ENCODE data around the gene POLR1F. TPM values are rescaled to one million over a fixed set of nuclear protein-coding genes. Genes with fewer than 3 reads are reported as not detected.

The POLR1F gene
- total RNA-seq: 10 to 100 TPM; 38.7 to 43.4 (median 38.9) TPM

DNA sequence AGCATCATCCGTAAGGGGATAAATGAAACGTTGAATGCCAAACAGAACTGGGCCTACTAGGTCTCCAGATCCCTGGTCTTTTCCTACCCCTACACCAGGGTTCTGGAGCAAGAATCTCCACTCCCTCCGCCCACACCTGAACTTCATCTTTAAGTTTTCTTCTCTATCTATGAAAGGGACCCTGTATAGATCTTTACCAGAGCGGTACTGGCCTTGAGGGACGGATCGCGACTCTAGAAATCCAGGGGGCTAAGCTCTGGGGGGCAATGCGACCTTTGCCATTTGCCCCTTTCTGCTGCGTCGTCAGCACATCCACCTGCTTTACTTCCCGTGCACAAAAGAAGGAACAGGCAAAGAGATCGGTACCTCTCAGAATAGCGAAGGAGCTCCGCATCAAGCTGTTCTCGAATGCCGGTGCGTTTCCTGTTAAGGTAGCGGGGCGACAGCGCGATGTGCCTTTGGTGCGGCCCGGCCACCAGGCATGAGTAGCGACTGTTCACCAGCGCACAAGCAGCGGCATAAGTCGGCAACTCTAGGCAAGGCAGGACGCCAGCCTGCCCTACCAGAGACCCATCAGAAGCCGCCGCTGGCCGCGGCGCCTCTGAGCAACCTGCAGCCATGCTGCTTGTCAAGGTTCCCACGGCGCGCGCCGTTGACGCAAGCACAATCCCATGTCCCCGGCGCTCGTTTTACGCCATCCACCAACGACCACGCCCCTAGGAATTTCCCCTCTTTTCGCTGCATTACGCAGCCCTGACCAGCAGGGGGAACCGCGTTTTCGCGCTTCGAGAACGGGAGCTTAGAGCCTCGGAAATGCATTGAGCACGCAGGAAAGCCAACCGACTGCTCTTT, at the start of gene POLR1F:
Gene POLR1F (minus strand): TSS at position 641 of the 852 bp plus-strand sequence. CDS start 21 bp downstream, at position 620.
- peaks cover 49% of the 10 kb centered on the region for H3K4me1 Mint-ChIP-seq (ENCODE audit: low read depth)
- peak; percentile 98 to 99 for ATAC-seq
- peaks cover 3% of the 10 kb centered on the region for H3K36me3 Mint-ChIP-seq (ENCODE audit: insufficient read depth)
- no peaks in the 10 kb centered on the region for H3K9me3 Mint-ChIP-seq
- peak; percentile 91 for DNase-seq
- H3K27me3 Mint-ChIP-seq (ENCODE audit: low read depth): no peaks in the 10 kb centered on the region
- peak within 1 kb of the TSS; percentile 94 for H3K4me3 Mint-ChIP-seq

DNA sequence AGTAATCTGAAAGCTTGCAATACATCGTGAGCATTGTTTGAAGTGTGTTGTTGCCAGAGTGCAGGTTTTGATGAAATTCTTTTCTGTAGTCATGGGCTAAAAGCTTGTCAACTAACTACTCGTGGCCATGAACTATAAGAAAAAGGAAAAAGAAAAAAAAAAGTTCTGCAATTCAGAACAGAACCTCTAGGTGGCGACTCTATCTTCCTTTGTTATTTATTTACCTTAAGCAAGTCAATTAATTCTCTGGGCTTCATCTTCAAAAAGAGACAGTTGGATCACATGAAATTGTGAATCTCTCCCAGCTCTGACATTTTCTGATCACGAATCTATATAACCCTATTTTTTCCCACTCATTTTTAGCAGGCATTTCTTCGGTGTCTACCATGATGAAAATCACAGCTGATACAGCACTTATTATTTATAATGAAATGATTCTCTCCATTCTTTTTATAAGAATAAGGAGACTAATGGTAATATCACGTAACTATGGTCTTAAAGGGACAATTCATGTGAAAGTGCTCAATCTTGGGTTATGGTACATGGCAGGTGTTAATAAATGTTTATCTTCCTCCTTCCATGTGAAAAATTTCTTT, 45.8 kb upstream of the POLR1F start:
- H3K36me3 Mint-ChIP-seq (ENCODE audit: insufficient read depth): no peaks in the 10 kb centered on the region
- no peaks in the 10 kb centered on the region for H3K9me3 Mint-ChIP-seq
- no peaks in the 10 kb centered on the region for H3K27me3 Mint-ChIP-seq (ENCODE audit: low read depth)
- no peak for DNase-seq
- H3K4me3 Mint-ChIP-seq: no peak overlapping the region
- ATAC-seq: no peak
- H3K4me1 Mint-ChIP-seq (ENCODE audit: low read depth): no peaks in the 10 kb centered on the region

DNA sequence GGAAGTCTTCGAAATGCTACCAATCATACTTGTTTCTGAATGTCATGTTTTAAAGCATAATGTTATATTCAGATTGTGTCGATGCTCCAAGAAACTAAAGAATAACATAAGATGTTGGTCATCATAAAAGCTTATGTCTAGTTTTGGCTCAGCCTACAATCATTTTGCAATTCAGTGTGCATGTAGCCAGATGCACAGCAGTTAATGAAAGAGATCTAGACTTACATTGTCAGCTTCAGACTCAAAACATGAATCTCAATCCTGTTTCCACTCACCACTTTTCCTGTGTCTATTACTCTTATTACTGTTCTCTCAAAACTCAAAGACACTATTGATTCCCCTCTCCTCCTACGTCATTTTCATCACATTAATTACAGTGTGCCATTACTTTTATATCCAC, 43.2 kb upstream of the POLR1F start:
- ATAC-seq (no peak), DNase-seq (no peak)
- Mint-ChIP-seq H3K4me3 (no peak overlapping the region), H3K9me3 (no peaks in the 10 kb centered on the region), H3K36me3 (ENCODE audit: insufficient read depth) (no peaks in the 10 kb centered on the region), H3K4me1 (ENCODE audit: low read depth) (no peaks in the 10 kb centered on the region), H3K27me3 (ENCODE audit: low read depth) (peaks cover 3% of the 10 kb centered on the region)

- Mint-ChIP-seq H3K4me3 (no peak overlapping the region), H3K27me3 (ENCODE audit: low read depth) (peaks cover 7% of the 10 kb centered on the region), H3K9me3 (no peaks in the 10 kb centered on the region), H3K36me3 (ENCODE audit: insufficient read depth) (no peaks in the 10 kb centered on the region), H3K4me1 (ENCODE audit: low read depth) (no peaks in the 10 kb centered on the region)
- no peak for DNase-seq
- ATAC-seq: no peak
These were observed 40.8 kb upstream of the POLR1F start for GRCh38 chr7:19749658-19750057.

DNA sequence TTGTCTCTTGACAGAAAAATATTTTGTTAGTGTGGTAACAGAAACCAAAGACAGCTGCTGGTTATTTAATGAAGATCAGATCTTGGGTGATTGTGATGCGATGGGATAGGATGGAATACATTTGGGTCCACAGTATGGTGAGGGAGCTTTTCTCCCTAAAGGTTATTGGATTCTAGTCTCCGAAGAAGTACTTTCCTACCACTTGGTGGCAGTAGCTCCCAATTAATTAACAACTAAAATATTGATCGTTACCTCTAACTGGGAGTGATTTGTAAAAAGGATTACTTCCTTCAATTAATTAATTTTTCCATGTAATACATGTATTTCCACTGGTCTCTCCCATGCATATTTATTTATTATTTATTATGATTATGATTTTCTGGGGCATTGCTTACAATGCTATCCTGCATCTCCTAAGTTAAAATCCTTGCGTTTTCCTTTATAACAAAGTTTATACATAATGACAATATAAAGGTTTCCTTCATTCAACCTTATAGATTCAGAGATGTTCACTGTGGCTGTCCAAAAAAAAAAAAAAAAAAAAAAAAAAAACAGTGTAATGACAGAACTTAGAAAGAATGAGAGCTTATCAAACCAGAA, 39.0 kb upstream of the POLR1F start:
- ATAC-seq: no peak
- no peaks in the 10 kb centered on the region for H3K36me3 Mint-ChIP-seq (ENCODE audit: insufficient read depth)
- no peaks in the 10 kb centered on the region for H3K4me1 Mint-ChIP-seq (ENCODE audit: low read depth)
- no peak overlapping the region for H3K4me3 Mint-ChIP-seq
- H3K9me3 Mint-ChIP-seq: no peaks in the 10 kb centered on the region
- H3K27me3 Mint-ChIP-seq (ENCODE audit: low read depth): peaks cover 7% of the 10 kb centered on the region
- DNase-seq: no peak

DNA sequence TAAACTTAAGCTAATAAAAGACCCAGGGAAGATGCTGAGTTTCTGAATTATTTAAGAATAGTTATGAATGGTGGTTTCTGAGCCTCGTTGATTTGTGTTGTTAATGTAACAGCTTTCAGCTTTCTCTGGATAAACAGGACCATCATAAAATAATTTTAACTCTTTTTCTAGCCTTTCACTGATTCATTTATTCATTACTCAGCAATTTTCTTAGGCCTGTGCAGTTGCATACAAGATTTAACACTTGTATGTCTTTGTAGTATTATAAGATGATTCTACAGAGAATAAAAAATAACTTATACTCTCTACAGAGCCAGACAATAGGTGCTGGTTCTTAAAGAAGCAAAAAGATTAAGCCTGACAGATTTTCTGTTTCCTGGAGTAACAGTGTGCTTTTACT, 35.2 kb upstream of the POLR1F start:
- no peak for DNase-seq
- Mint-ChIP-seq H3K27me3 (ENCODE audit: low read depth) (peaks cover 7% of the 10 kb centered on the region), H3K4me1 (ENCODE audit: low read depth) (no peaks in the 10 kb centered on the region), H3K36me3 (ENCODE audit: insufficient read depth) (no peaks in the 10 kb centered on the region), H3K4me3 (no peak overlapping the region), H3K9me3 (no peaks in the 10 kb centered on the region)
- no peak for ATAC-seq

GRCh38 chr7:19728716-19729115, 19.9 kb upstream of the POLR1F start:
- Mint-ChIP-seq H3K27me3 (ENCODE audit: low read depth) (peaks cover 16% of the 10 kb centered on the region), H3K36me3 (ENCODE audit: insufficient read depth) (no peaks in the 10 kb centered on the region), H3K4me1 (ENCODE audit: low read depth) (no peaks in the 10 kb centered on the region), H3K9me3 (no peaks in the 10 kb centered on the region), H3K4me3 (no peak overlapping the region)
- ATAC-seq (no peak), DNase-seq (no peak)

- Mint-ChIP-seq H3K4me3 (no peak overlapping the region), H3K9me3 (no peaks in the 10 kb centered on the region), H3K27me3 (ENCODE audit: low read depth) (peaks cover 16% of the 10 kb centered on the region), H3K36me3 (ENCODE audit: insufficient read depth) (no peaks in the 10 kb centered on the region), H3K4me1 (ENCODE audit: low read depth) (no peaks in the 10 kb centered on the region)
- no peak for ATAC-seq
- DNase-seq: no peak
These were observed 16.9 kb upstream of the POLR1F start for GRCh38 chr7:19725770-19726169.

DNA sequence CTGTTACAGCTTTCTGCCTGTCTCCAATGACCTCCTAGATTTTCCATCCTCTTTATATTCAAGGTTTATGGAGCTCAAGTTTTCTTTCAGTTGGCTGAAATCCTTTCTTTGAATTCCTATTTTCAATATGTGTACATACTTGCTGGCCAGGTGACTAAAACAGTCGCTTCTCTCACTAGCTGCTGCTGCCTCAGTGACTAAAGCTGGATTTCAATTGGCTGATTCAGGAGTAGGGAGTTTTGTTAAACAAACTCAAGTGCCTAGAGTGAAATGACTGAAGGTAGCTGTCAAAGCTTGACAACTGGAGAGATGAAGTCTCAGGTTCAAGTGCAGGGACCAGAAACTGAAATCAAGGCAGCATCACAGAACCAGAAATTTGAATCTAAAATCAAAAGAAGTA, 6.7 kb upstream of the POLR1F start:
- DNase-seq (no peak), ATAC-seq (no peak)
- H3K9me3 Mint-ChIP-seq: no peaks in the 10 kb centered on the region
- H3K4me1 Mint-ChIP-seq (ENCODE audit: low read depth): no peaks in the 10 kb centered on the region
- peaks cover 4% of the 10 kb centered on the region for H3K27me3 Mint-ChIP-seq (ENCODE audit: low read depth)
- H3K36me3 Mint-ChIP-seq (ENCODE audit: insufficient read depth): no peaks in the 10 kb centered on the region
- H3K4me3 Mint-ChIP-seq: no peak overlapping the region

GRCh38 chr7:19713676-19714075, 4.8 kb upstream of the POLR1F start:
- Mint-ChIP-seq H3K4me3 (no peak overlapping the region), H3K36me3 (ENCODE audit: insufficient read depth) (no peaks in the 10 kb centered on the region), H3K27me3 (ENCODE audit: low read depth) (no peaks in the 10 kb centered on the region), H3K9me3 (no peaks in the 10 kb centered on the region), H3K4me1 (ENCODE audit: low read depth) (peaks cover 12% of the 10 kb centered on the region)
- DNase-seq: peak; percentile 34
- ATAC-seq: no peak

DNA sequence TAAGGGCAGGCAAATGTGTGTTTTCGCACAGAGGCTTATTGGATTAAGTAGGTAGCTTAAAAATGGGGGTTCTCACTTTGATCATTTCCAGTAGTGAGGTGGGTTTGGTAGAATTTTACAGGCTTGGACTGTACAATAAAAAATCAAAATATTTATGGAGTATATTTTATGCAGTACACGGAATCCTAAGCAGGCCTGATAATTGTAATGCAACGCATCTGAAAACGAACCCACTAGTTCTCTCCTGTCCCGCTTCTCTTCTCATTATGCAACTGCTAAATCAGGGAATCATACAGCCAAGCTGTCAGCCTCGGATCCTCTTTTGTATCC, 377 bp upstream of the POLR1F start:
- Mint-ChIP-seq H3K27me3 (ENCODE audit: low read depth) (no peaks in the 10 kb centered on the region), H3K36me3 (ENCODE audit: insufficient read depth) (no peaks in the 10 kb centered on the region), H3K9me3 (no peaks in the 10 kb centered on the region), H3K4me1 (ENCODE audit: low read depth) (peaks cover 47% of the 10 kb centered on the region), H3K4me3 (peak overlapping the region; percentile 94)
- ATAC-seq (no peak), DNase-seq (no peak)

DNA sequence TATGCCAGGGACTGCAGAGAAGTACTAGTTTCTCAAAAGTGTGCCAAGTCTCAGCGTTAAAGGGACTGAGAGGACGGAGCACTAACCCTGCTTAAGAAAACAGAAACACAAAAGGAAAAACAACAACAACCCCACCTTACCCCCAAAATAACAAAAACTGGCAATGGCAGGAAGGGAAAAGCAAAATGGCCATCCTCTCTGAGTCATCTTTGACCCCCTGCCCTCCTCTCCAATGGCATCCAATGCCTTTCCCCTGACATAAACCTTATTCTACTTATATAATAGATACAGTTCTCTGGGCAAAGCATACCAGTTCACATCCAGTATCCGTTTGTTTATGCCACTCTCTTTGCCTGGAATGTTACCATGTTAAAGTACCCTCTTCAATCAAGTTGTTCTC, 1.6 kb downstream of the POLR1F start:
- H3K4me1 Mint-ChIP-seq (ENCODE audit: low read depth): peaks cover 49% of the 10 kb centered on the region
- H3K36me3 Mint-ChIP-seq (ENCODE audit: insufficient read depth): peaks cover 9% of the 10 kb centered on the region
- no peak for DNase-seq
- H3K27me3 Mint-ChIP-seq (ENCODE audit: low read depth): no peaks in the 10 kb centered on the region
- no peaks in the 10 kb centered on the region for H3K9me3 Mint-ChIP-seq
- no peak for ATAC-seq
- peak overlapping the region; percentile 94 for H3K4me3 Mint-ChIP-seq

GRCh38 chr7:19705663-19706062, 3.2 kb downstream of the POLR1F start:
- Mint-ChIP-seq H3K9me3 (no peaks in the 10 kb centered on the region), H3K4me3 (peak overlapping the region; percentile 25), H3K36me3 (ENCODE audit: insufficient read depth) (peaks cover 16% of the 10 kb centered on the region), H3K27me3 (ENCODE audit: low read depth) (no peaks in the 10 kb centered on the region), H3K4me1 (ENCODE audit: low read depth) (peaks cover 49% of the 10 kb centered on the region)
- DNase-seq (no peak), ATAC-seq (no peak)

- Mint-ChIP-seq H3K36me3 (ENCODE audit: insufficient read depth) (peaks cover 34% of the 10 kb centered on the region), H3K27me3 (ENCODE audit: low read depth) (no peaks in the 10 kb centered on the region), H3K9me3 (no peaks in the 10 kb centered on the region), H3K4me1 (ENCODE audit: low read depth) (peaks cover 18% of the 10 kb centered on the region), H3K4me3 (no peak overlapping the region)
- DNase-seq (no peak), ATAC-seq (no peak)
These were observed 7.4 kb downstream of the POLR1F start for GRCh38 chr7:19701471-19701870.

DNA sequence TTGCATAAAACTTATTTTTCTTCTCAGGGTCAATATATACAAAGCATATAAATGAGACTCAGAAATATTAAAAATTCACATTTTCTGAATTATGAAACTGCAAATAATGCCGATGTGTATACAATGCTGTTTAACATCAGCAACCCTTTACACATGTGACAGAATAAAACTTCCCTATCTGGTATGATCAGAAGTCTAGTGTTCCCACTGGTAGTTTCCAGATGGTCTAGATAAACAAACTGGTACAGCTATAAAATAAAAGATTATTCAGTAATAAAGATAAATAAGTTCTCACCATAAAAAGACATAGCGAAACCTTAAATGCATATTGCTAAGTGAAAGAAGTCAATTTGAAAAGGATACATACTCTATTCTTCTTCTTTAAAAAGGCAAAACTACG, 7.9 kb downstream of the POLR1F start:
- Mint-ChIP-seq H3K4me1 (ENCODE audit: low read depth) (peaks cover 14% of the 10 kb centered on the region), H3K27me3 (ENCODE audit: low read depth) (no peaks in the 10 kb centered on the region), H3K9me3 (no peaks in the 10 kb centered on the region), H3K4me3 (no peak overlapping the region), H3K36me3 (ENCODE audit: insufficient read depth) (peaks cover 34% of the 10 kb centered on the region)
- ATAC-seq (no peak), DNase-seq (no peak)

Measured in activated T-cell treated with anti-CD3 and anti-CD28 coated beads, Interleukin-2, amount 50 U/mL, for 4 hours (primary cell).